OCI-LY7 (cell line): ENCODE measurements around the gene CENPP. TPM values are rescaled to one million over a fixed set of nuclear protein-coding genes. Genes with fewer than 3 reads are reported as not detected.

Experiments used
- BruUV-seq: library from RNA; stranded (reverse); fragments of 400-500 nt; replicated peaks from 2 replicates; lab custom pipeline; 2021; lab: Mats Ljungman, UMichigan
- CTCF ChIA-PET: fragments of 300-600 bp; sonication (Branson Sonifier 250); formaldehyde crosslinking; loops from one replicate; lab custom pipeline; 2022; ENCODE audit warnings: antibody characterized with exemption; ENCODE audit not compliant: unreplicated experiment; lab: Charles Lee
- POLR2A ChIA-PET: fragments of 300-600 bp; sonication (Branson Sonifier 250); formaldehyde crosslinking; loops from one replicate; lab custom pipeline; 2022; ENCODE audit warnings: antibody characterized with exemption; lab: Charles Lee
- DNase-seq: peaks from one replicate; pipeline ENCODE4 v3.0.0-alpha.2; 2015; ENCODE audit warnings: low spot score
- H2AFZ ChIP-seq: fragments of 200-600 bp; sonication (generic), shearing (Covaris generic); 2 replicates; pipeline ENCODE4 v1.6.1; 2014; ENCODE audit warnings: mild to moderate bottlenecking, antibody characterized with exemption, low read length, moderate library complexity
- H3K27ac ChIP-seq: fragments of 200-600 bp; sonication (generic); 2 replicates; pipeline ENCODE4 v1.5.1; 2014; ENCODE audit warnings: mixed run types, low read depth, mild to moderate bottlenecking, moderate library complexity, low read length, inconsistent platforms; ENCODE audit not compliant: poor library complexity, severe bottlenecking
- H3K36me3 ChIP-seq: fragments of 200-600 bp; sonication (generic); 2 replicates; pipeline ENCODE4 v1.6.1; 2014; ENCODE audit warnings: mild to moderate bottlenecking, antibody characterized with exemption, low read length, moderate library complexity, mixed read lengths; ENCODE audit not compliant: insufficient read depth
- H3K4me1 ChIP-seq: fragments of 200-600 bp; sonication (generic); 2 replicates; pipeline ENCODE4 v1.5.1; 2014; ENCODE audit warnings: mild to moderate bottlenecking, low read length; ENCODE audit not compliant: insufficient read depth, poor library complexity, severe bottlenecking
- H3K4me2 ChIP-seq: fragments of 200-600 bp; sonication (generic); 2 replicates; pipeline ENCODE4 v1.6.1; 2014; ENCODE audit warnings: mild to moderate bottlenecking, low read length
- H3K4me3 ChIP-seq: fragments of 200-600 bp; sonication (generic); 2 replicates; pipeline ENCODE4 v1.5.1; 2014; ENCODE audit warnings: mild to moderate bottlenecking, low read depth, low read length; ENCODE audit not compliant: poor library complexity, severe bottlenecking
- H3K79me2 ChIP-seq: fragments of 200-600 bp; sonication (generic); 2 replicates; pipeline ENCODE4 v1.6.1; 2016; ENCODE audit warnings: low read depth, mild to moderate bottlenecking, low read length, moderate library complexity, mixed read lengths; ENCODE audit not compliant: insufficient read depth
- H3K9me2 ChIP-seq: fragments of 200-600 bp; sonication (generic); 2 replicates; pipeline ENCODE4 v1.6.1; 2016; ENCODE audit warnings: mild to moderate bottlenecking, low read length, mixed read lengths; ENCODE audit not compliant: insufficient read depth
- H3K9me3 ChIP-seq: fragments of 200-600 bp; sonication (generic); 2 replicates; pipeline ENCODE4 v1.6.1; 2014; ENCODE audit warnings: mild to moderate bottlenecking, mixed run types, low read length, mixed read lengths
- H4K20me1 ChIP-seq: fragments of 200-600 bp; sonication (generic); 2 replicates; pipeline ENCODE4 v1.6.1; 2014; ENCODE audit warnings: mild to moderate bottlenecking, antibody characterized with exemption, low read length, moderate library complexity, mixed read lengths; ENCODE audit not compliant: insufficient read depth
- EZH2phosphoT487 ChIP-seq: fragments of 200-600 bp; sonication (generic); IDR thresholded peaks from 2 replicates; pipeline ENCODE4 v1.6.1; 2018; ENCODE audit warnings: low read depth, borderline replicate concordance, mild to moderate bottlenecking, mixed run types, antibody characterized with exemption, low read length, moderate library complexity, mixed read lengths
- intact Hi-C: fragments of 100-400 bp; cut with micrococcal nuclease; formaldehyde crosslinking; loops from one replicate; pipeline ENCODE4 v1.10.0; 2022; ENCODE audit not compliant: unreplicated experiment
- total RNA-seq, 2 experiments: library from RNA; depleted of rRNA in 1 of 2; stranded (reverse); fragments of >200 nt in 1 of 2; shearing (Covaris generic) in 1 of 2; gene quantifications; 2 replicates each; pipeline ENCODE4 v1.2.3, GENCODE V29; 2014 to 2022
- TF ChIP-seq, protein P1 (sequence below): fragments of 200-600 bp; sonication (generic); conservative IDR thresholded peaks from 2 replicates; pipeline ENCODE4 v1.5.1; 2014; ENCODE audit warnings: mild to moderate bottlenecking, antibody characterized with exemption, low read length, moderate library complexity, mixed read lengths

The CENPP gene
- total RNA-seq, 2 experiments from 2014 or later, result 25.4 to 30.9 TPM

DNA sequence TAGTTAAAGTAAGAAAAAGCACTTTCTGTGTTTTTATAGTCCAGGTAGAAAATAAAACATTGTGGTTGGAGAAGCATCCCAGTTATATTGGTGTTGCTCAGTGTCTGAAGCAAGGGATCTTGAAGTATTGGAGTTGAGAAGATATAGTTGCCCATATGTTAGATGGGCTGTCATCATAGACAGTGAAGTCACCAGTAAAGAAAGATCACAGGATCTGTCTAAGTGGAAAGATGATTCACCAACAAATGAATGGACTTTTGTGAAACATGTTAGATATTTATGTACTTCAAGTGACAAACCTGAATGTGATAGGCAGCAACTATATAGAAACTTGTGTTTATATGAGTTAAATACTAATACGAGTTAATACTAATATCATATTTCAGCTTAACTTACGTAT lies 66.9 kb downstream of the CENPP start:
- DNase-seq, result no peak
- H3K79me2 ChIP-seq, result no peaks in the 10 kb centered on the region
- CTCF ChIA-PET, result no interaction called here
- intact Hi-C loops, result no loop called here
- H3K4me3 ChIP-seq, result no peak overlapping the region
- TF ChIP-seq, protein P1, sequence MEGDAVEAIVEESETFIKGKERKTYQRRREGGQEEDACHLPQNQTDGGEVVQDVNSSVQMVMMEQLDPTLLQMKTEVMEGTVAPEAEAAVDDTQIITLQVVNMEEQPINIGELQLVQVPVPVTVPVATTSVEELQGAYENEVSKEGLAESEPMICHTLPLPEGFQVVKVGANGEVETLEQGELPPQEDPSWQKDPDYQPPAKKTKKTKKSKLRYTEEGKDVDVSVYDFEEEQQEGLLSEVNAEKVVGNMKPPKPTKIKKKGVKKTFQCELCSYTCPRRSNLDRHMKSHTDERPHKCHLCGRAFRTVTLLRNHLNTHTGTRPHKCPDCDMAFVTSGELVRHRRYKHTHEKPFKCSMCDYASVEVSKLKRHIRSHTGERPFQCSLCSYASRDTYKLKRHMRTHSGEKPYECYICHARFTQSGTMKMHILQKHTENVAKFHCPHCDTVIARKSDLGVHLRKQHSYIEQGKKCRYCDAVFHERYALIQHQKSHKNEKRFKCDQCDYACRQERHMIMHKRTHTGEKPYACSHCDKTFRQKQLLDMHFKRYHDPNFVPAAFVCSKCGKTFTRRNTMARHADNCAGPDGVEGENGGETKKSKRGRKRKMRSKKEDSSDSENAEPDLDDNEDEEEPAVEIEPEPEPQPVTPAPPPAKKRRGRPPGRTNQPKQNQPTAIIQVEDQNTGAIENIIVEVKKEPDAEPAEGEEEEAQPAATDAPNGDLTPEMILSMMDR, result no peak
- TF ChIP-seq EZH2phosphoT487, result no peak
- H3K27ac ChIP-seq, result no peak overlapping the region
- no TSS peak for BruUV-seq
- H3K9me3 ChIP-seq, result no peaks in the 10 kb centered on the region
- no peak overlapping the region for H2AFZ ChIP-seq
- no peak overlapping the region for H3K4me2 ChIP-seq
- H3K4me1 ChIP-seq, result no peaks in the 10 kb centered on the region
- H4K20me1 ChIP-seq, result no peaks in the 10 kb centered on the region
- H3K9me2 ChIP-seq, result no peaks in the 10 kb centered on the region
- H3K36me3 ChIP-seq, result no peaks in the 10 kb centered on the region
- POLR2A ChIA-PET, result interaction anchor here (0.6 kb wide), 1 partner anchor 468 kb away, joined by 3 read pairs; no protein-coding TSS in a partner anchor

DNA sequence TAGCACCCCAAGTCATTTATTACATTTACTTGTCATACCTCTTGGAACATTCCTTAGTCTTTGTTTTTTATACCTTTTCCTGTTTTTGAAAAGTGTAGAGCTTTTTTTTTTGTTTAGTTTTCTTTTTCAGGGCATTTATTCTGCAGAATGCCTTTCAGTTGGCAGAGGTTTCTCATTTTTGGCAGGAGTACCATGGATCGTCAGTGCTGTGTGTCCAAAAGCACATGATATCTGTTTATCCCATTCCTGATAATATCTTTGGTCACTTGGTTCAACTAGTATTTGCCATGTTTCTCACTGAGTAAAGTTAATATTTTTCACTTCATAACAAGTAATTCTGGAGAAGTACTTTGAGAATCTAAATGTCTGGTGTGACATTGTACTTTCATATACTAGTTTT lies 67.9 kb downstream of the CENPP start:
- Histone ChIP-seq H3K36me3 (no peaks in the 10 kb centered on the region), H3K9me2 (no peaks in the 10 kb centered on the region), H4K20me1 (no peaks in the 10 kb centered on the region), H3K9me3 (no peaks in the 10 kb centered on the region), H3K4me1 (no peaks in the 10 kb centered on the region), H3K27ac (no peak overlapping the region), H3K4me2 (no peak overlapping the region), H3K79me2 (no peaks in the 10 kb centered on the region), H3K4me3 (no peak overlapping the region), H2AFZ (no peak overlapping the region)
- no TSS peak for BruUV-seq
- TF ChIP-seq, protein P1, result no peak
- no peak for TF ChIP-seq EZH2phosphoT487
- intact Hi-C loops, result no loop called here
- no peak for DNase-seq
- ChIA-PET CTCF (no interaction called here), POLR2A (no interaction called here)

DNA sequence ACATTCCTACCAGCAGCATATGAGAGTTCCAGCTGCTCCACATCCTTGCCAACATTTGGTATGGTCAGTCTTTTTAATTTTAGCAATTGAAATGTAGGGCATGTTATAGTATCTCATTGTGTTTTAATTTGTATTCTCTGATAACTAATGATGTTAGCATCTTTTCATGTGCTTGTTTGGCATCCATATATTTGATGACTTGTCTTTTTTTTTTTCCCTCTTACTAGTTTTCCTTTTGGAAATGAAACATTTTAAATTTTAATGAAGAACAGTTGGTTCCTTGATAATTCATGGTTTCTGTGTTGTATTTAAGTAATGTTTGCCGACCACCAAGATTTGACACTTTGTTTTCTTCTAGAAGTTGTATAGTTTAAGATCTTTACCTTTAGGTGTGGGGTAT lies 69.9 kb downstream of the CENPP start:
- H3K79me2 ChIP-seq, result no peaks in the 10 kb centered on the region
- TF ChIP-seq, protein P1, result no peak
- no peak for TF ChIP-seq EZH2phosphoT487
- H3K36me3 ChIP-seq, result no peaks in the 10 kb centered on the region
- CTCF ChIA-PET, result no interaction called here
- no peaks in the 10 kb centered on the region for H3K4me1 ChIP-seq
- no peak overlapping the region for H3K27ac ChIP-seq
- no peaks in the 10 kb centered on the region for H3K9me2 ChIP-seq
- DNase-seq, result no peak
- H4K20me1 ChIP-seq, result no peaks in the 10 kb centered on the region
- no peak overlapping the region for H3K4me2 ChIP-seq
- H3K4me3 ChIP-seq, result no peak overlapping the region
- intact Hi-C loops, result no loop called here
- BruUV-seq, result no TSS peak
- POLR2A ChIA-PET, result no interaction called here
- no peaks in the 10 kb centered on the region for H3K9me3 ChIP-seq
- H2AFZ ChIP-seq, result no peak overlapping the region
